Measurements from ENCODE around the gene CTIF. TPM values are rescaled to one million over a fixed set of nuclear protein-coding genes. Genes with fewer than 3 reads are reported as not detected.

CTIF gene
- total and polyA plus RNA-seq, 11 donors, result 21.2 to 93.0 (median 68.0) TPM

- 87 to 96% (median 92%) methylated on average over 6 of the region's 6 CpGs for WGBS, 4 donors
These were observed 257.8 kb downstream of the CTIF start for GRCh38 chr18:48796491-48797205.

GRCh38 chr18:48797841-48798255, 259.0 kb downstream of the CTIF start:
- Histone ChIP-seq H3K4me1 (peaks cover 7 to 59% (median 30%) of the 10 kb centered on the region in 12 donors), H3K9me3 (no peaks in the 10 kb centered on the region), H3K27me3 (no peaks in the 10 kb centered on the region), H3K27ac (peak overlapping the region; percentile 24 to 92 (median 76)), H3K36me3 (peaks cover 0 to 7% (median 0%) of the 10 kb centered on the region in 9 donors), H3K4me3 (no peak overlapping the region)
- intact Hi-C loops (cut with DNase I), result loop anchor here in 1 of 10 donors (2.0 kb wide), 1 partner anchor 17 kb away; no protein-coding TSS in a partner anchor
- peak in 4 of 5 donors; percentile 56 to 89 (median 71) for DNase-seq
- ATAC-seq, result peak; percentile 89 to 93 (median 90)
- 31 to 57% (median 40%) methylated on average over 8 to 9 of the region's 9 CpGs for WGBS, 4 donors
- TF ChIP-seq CTCF (IDR thresholded peaks at IDR 0.05) (peak in 2 of 12 donors; percentile 8 to 17), POLR2A (IDR thresholded peaks at IDR 0.05) (peak in 1 of 2 donors; percentile 41)

More at GRCh38 chr18:48796491-48797205, 257.8 kb downstream of the CTIF start:
- Histone ChIP-seq H3K9me3 (no peaks in the 10 kb centered on the region), H3K27me3 (no peaks in the 10 kb centered on the region), H3K4me3 (no peak overlapping the region), H3K27ac (peak overlapping the region in 6 of 12 donors; percentile 4 to 92 (median 76)), H3K4me1 (peaks cover 3 to 59% (median 23%) of the 10 kb centered on the region in 12 donors), H3K36me3 (peaks cover 0 to 7% (median 0%) of the 10 kb centered on the region in 9 donors)
- intact Hi-C loops (cut with DNase I), result no loop called here
- no peak for TF ChIP-seq CTCF (IDR thresholded peaks at IDR 0.05)
- TF ChIP-seq POLR2A (IDR thresholded peaks at IDR 0.05), result no peak
- DNase-seq, result peak in 3 of 5 donors; percentile 9 to 22 (median 12)
- ATAC-seq, result no peak

GRCh38 chr18:48798334-48799245, 259.8 kb downstream of the CTIF start:
- no peak for TF ChIP-seq CTCF (IDR thresholded peaks at IDR 0.05)
- no peak for TF ChIP-seq POLR2A (IDR thresholded peaks at IDR 0.05)
- peak; percentile 35 to 54 (median 46) for ATAC-seq
- WGBS, 4 donors, result 53 to 67% (median 63%) methylated on average over 17 of the region's 17 CpGs
- Histone ChIP-seq H3K4me1 (peaks cover 5 to 60% (median 32%) of the 10 kb centered on the region in 12 donors), H3K27me3 (no peaks in the 10 kb centered on the region), H3K4me3 (no peak overlapping the region), H3K9me3 (no peaks in the 10 kb centered on the region), H3K36me3 (peaks cover 0 to 7% (median 0%) of the 10 kb centered on the region in 9 donors), H3K27ac (peak overlapping the region; percentile 24 to 92 (median 76))
- intact Hi-C loops (cut with DNase I), result loop anchor here in 1 of 10 donors (2.0 kb wide), 1 partner anchor 18 kb away; no protein-coding TSS in a partner anchor
- DNase-seq, result peak in 4 of 5 donors; percentile 52 to 77 (median 58)

All from heart left ventricle (tissue), 16 donors.